ENCODE data around the gene CDSN.

GRCh38 chr6:31140643-31141042 lies 20.4 kb upstream of the CDSN start:
- TF ChIP-seq CTCF (IDR thresholded peaks at IDR 0.05), result no peak
- TF ChIP-seq CEBPB (IDR thresholded peaks at IDR 0.05), result no peak
- TF ChIP-seq POLR2A (IDR thresholded peaks at IDR 0.05; ENCODE audit: low read length), result no peak
- TF ChIP-seq EP300 (IDR thresholded peaks at IDR 0.05), result no peak
- TF ChIP-seq, protein P1, sequence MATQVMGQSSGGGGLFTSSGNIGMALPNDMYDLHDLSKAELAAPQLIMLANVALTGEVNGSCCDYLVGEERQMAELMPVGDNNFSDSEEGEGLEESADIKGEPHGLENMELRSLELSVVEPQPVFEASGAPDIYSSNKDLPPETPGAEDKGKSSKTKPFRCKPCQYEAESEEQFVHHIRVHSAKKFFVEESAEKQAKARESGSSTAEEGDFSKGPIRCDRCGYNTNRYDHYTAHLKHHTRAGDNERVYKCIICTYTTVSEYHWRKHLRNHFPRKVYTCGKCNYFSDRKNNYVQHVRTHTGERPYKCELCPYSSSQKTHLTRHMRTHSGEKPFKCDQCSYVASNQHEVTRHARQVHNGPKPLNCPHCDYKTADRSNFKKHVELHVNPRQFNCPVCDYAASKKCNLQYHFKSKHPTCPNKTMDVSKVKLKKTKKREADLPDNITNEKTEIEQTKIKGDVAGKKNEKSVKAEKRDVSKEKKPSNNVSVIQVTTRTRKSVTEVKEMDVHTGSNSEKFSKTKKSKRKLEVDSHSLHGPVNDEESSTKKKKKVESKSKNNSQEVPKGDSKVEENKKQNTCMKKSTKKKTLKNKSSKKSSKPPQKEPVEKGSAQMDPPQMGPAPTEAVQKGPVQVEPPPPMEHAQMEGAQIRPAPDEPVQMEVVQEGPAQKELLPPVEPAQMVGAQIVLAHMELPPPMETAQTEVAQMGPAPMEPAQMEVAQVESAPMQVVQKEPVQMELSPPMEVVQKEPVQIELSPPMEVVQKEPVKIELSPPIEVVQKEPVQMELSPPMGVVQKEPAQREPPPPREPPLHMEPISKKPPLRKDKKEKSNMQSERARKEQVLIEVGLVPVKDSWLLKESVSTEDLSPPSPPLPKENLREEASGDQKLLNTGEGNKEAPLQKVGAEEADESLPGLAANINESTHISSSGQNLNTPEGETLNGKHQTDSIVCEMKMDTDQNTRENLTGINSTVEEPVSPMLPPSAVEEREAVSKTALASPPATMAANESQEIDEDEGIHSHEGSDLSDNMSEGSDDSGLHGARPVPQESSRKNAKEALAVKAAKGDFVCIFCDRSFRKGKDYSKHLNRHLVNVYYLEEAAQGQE (IDR thresholded peaks at IDR 0.05), result no peak
- TF ChIP-seq ELK1 (IDR thresholded peaks at IDR 0.05; ENCODE audit: low read depth, low read length), result no peak
- TF ChIP-seq EHMT2 (IDR thresholded peaks at IDR 0.05; ENCODE audit: low read depth), result no peak
- TF ChIP-seq, protein P2, sequence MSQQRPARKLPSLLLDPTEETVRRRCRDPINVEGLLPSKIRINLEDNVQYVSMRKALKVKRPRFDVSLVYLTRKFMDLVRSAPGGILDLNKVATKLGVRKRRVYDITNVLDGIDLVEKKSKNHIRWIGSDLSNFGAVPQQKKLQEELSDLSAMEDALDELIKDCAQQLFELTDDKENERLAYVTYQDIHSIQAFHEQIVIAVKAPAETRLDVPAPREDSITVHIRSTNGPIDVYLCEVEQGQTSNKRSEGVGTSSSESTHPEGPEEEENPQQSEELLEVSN (IDR thresholded peaks at IDR 0.05; ENCODE audit: borderline replicate concordance, low read depth), result no peak
- no peak for TF ChIP-seq MAZ (IDR thresholded peaks at IDR 0.05; ENCODE audit: borderline replicate concordance, low read depth, low read length)

All from A549 (cell line).